Measurements from ENCODE around the gene SSTR3.
"Not testable (repeated sequence)": the region's sequence is repeated elsewhere in the genome, so short reads cannot be mapped to it uniquely, and the experiment has no call there.

SSTR3 gene

GRCh38 chr22:37242395-37242918 is 30.2 kb upstream of the SSTR3 start:
- peak in 2 of 14 donors; percentile 22 to 57 for DNase-seq

- no peak for DNase-seq
Measured at GRCh38 chr22:37241351-37242142, 29.3 kb upstream of the SSTR3 start.

GRCh38 chr22:37240941-37241320 is 28.7 kb upstream of the SSTR3 start:
- DNase-seq: no peak

GRCh38 chr22:37240240-37240940 is 28.1 kb upstream of the SSTR3 start:
- DNase-seq: no peak

GRCh38 chr22:37239336-37240239 is 27.3 kb upstream of the SSTR3 start:
- DNase-seq: no peak

- DNase-seq: no peak
Measured at GRCh38 chr22:37237371-37238268, 25.3 kb upstream of the SSTR3 start.

GRCh38 chr22:37235897-37236607 is 23.8 kb upstream of the SSTR3 start:
- no peak for DNase-seq

- DNase-seq: no peak
Measured at GRCh38 chr22:37234736-37235711, 22.7 kb upstream of the SSTR3 start.

- DNase-seq: no peak
Measured at GRCh38 chr22:37233751-37234631, 21.7 kb upstream of the SSTR3 start.

- DNase-seq: not testable (repeated sequence)
Measured at GRCh38 chr22:37233371-37233750, 21.1 kb upstream of the SSTR3 start.

GRCh38 chr22:37232140-37232998 is 20.1 kb upstream of the SSTR3 start:
- DNase-seq: no peak

- DNase-seq: no peak
Measured at GRCh38 chr22:37231406-37232139, 19.3 kb upstream of the SSTR3 start.

- no peak for DNase-seq
Measured at GRCh38 chr22:37230673-37231405, 18.6 kb upstream of the SSTR3 start.

GRCh38 chr22:37229805-37230672 is 17.8 kb upstream of the SSTR3 start:
- DNase-seq: no peak

All from C1 segment of cervical spinal cord (tissue), 14 donors.